Osteocyte (in vitro differentiated cells): ENCODE measurements around the gene CNEP1R1. TPM values are rescaled to one million over a fixed set of nuclear protein-coding genes. Genes with fewer than 3 reads are reported as not detected.

Source experiments
- DNase-seq: peaks from one replicate; pipeline ENCODE4 v3.0.0; 2021; ENCODE audit warnings: mixed read lengths; ENCODE audit not compliant: unreplicated experiment; ENCODE audit errors: extremely low spot score
- H3K27ac Mint-ChIP-seq: one replicate; pipeline ENCODE4 v1.8.0; 2021; ENCODE audit warnings: mild to moderate bottlenecking, mixed read lengths; ENCODE audit not compliant: unreplicated experiment
- H3K27me3 Mint-ChIP-seq: one replicate; pipeline ENCODE4 v1.8.0; 2021; ENCODE audit warnings: mixed read lengths; ENCODE audit not compliant: unreplicated experiment
- H3K36me3 Mint-ChIP-seq: one replicate; pipeline ENCODE4 v1.8.0; 2021; ENCODE audit warnings: mixed read lengths; ENCODE audit not compliant: unreplicated experiment
- H3K4me1 Mint-ChIP-seq: one replicate; pipeline ENCODE4 v1.8.0; 2021; ENCODE audit warnings: mixed read lengths; ENCODE audit not compliant: unreplicated experiment
- H3K4me3 Mint-ChIP-seq: one replicate; pipeline ENCODE4 v1.8.0; 2021; ENCODE audit warnings: mild to moderate bottlenecking, moderate library complexity, mixed read lengths; ENCODE audit not compliant: unreplicated experiment
- H3K9me3 Mint-ChIP-seq: one replicate; pipeline ENCODE4 v1.8.0; 2021; ENCODE audit warnings: mixed read lengths; ENCODE audit not compliant: unreplicated experiment
- CTCF ChIP-seq: fragments of 200-600 bp; sonication (generic); IDR thresholded peaks from 2 replicates; pipeline ENCODE4 v1.5.0; 2021; ENCODE audit warnings: antibody characterized with exemption, mild to moderate bottlenecking, moderate library complexity
- total RNA-seq: library from RNA; stranded (reverse); gene quantifications from 2 replicates; pipeline ENCODE4 v1.2.1, GENCODE V29; 2021

The CNEP1R1 gene
- total RNA-seq, 1 donor from 2014 or later: 23.0 TPM

- H3K27ac Mint-ChIP-seq: peak overlapping the region; percentile 44
- peaks cover 13% of the 10 kb centered on the region for H3K4me1 Mint-ChIP-seq
- no peaks in the 10 kb centered on the region for H3K36me3 Mint-ChIP-seq
- DNase-seq: no peak
- H3K27me3 Mint-ChIP-seq: peaks cover 3% of the 10 kb centered on the region
- no peak for TF ChIP-seq CTCF
- no peak overlapping the region for H3K4me3 Mint-ChIP-seq
- H3K9me3 Mint-ChIP-seq: no peaks in the 10 kb centered on the region
These were observed 38.5 kb upstream of the CNEP1R1 start for GRCh38 chr16:49986351-49987124.

GRCh38 chr16:49987381-49987780 is 37.6 kb upstream of the CNEP1R1 start:
- no peaks in the 10 kb centered on the region for H3K9me3 Mint-ChIP-seq
- no peak for DNase-seq
- H3K4me3 Mint-ChIP-seq: no peak overlapping the region
- H3K27me3 Mint-ChIP-seq: peaks cover 3% of the 10 kb centered on the region
- no peak overlapping the region for H3K27ac Mint-ChIP-seq
- H3K36me3 Mint-ChIP-seq: no peaks in the 10 kb centered on the region
- H3K4me1 Mint-ChIP-seq: peaks cover 13% of the 10 kb centered on the region
- TF ChIP-seq CTCF: no peak

GRCh38 chr16:49992825-49993224 is 32.2 kb upstream of the CNEP1R1 start:
- no peak for DNase-seq
- no peak for TF ChIP-seq CTCF
- no peaks in the 10 kb centered on the region for H3K9me3 Mint-ChIP-seq
- H3K36me3 Mint-ChIP-seq: no peaks in the 10 kb centered on the region
- no peak overlapping the region for H3K4me3 Mint-ChIP-seq
- H3K4me1 Mint-ChIP-seq: peaks cover 4% of the 10 kb centered on the region
- no peak overlapping the region for H3K27ac Mint-ChIP-seq
- peaks cover 29% of the 10 kb centered on the region for H3K27me3 Mint-ChIP-seq

GRCh38 chr16:49993579-49993978 is 31.4 kb upstream of the CNEP1R1 start:
- no peak for DNase-seq
- Mint-ChIP-seq H3K27me3 (peaks cover 29% of the 10 kb centered on the region), H3K4me1 (no peaks in the 10 kb centered on the region), H3K27ac (no peak overlapping the region), H3K36me3 (no peaks in the 10 kb centered on the region), H3K4me3 (no peak overlapping the region), H3K9me3 (no peaks in the 10 kb centered on the region)
- no peak for TF ChIP-seq CTCF

- no peak for TF ChIP-seq CTCF
- H3K27ac Mint-ChIP-seq: no peak overlapping the region
- H3K36me3 Mint-ChIP-seq: no peaks in the 10 kb centered on the region
- peaks cover 28% of the 10 kb centered on the region for H3K27me3 Mint-ChIP-seq
- DNase-seq: no peak
- H3K4me1 Mint-ChIP-seq: no peaks in the 10 kb centered on the region
- no peak overlapping the region for H3K4me3 Mint-ChIP-seq
- no peaks in the 10 kb centered on the region for H3K9me3 Mint-ChIP-seq
These were observed 31.0 kb upstream of the CNEP1R1 start for GRCh38 chr16:49994006-49994405.
